HG02970 (cell line): ENCODE results near the gene GFRA1.

Experiments used
- ATAC-seq: cut with Tn5 transposase; IDR thresholded peaks from one replicate; pipeline ENCODE4 v1.9.1; 2021; ENCODE audit warnings: mild to moderate bottlenecking, moderate library complexity, moderate number of reproducible peaks; ENCODE audit not compliant: unreplicated experiment, low FRiP score

Gene GFRA1

DNA sequence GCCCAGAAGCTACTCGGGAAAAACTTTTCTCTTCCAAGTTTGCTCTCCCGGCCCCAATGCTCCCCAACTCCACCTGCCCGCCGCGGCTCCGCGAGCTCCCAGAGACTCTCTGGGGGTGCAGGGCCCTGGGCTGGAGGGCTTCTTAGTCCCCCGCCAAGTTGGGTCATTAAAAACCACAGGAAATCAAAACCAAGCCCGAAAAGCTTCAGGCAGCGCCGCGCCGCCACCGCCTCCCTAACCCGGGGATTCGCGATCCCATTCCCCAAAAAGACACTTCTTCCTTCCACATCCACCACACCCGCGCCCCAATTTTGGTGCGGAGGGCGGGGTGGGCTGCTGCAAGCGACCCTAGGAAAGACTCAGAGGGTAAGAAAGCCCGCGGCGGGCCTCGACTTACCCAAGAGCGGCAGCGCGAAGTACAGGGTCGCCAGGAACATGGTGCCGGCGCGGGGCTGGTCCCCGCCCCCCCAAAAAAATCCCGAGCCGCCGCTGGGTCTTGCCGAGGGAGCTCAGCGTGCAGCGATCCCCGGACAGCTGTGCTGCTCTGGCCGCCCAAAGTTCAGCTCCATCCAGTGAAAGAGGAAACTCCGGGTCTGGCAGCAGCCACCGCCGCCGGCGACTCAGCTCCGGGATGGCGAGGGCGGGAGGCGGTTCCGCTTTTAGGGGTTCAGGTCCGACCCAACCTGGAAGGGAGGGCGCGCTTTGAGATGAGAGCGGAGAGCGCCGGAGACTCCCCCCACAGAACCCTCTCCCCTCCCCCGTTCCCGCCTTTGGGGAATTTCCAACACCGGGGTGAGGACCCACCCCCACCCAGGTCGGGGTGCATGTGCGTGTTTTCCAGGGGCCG is 1.2 kb downstream of the GFRA1 start:
- ATAC-seq = no peak

GRCh38 chr10:116270771-116271592 is 2.0 kb downstream of the GFRA1 start:
- no peak for ATAC-seq

DNA sequence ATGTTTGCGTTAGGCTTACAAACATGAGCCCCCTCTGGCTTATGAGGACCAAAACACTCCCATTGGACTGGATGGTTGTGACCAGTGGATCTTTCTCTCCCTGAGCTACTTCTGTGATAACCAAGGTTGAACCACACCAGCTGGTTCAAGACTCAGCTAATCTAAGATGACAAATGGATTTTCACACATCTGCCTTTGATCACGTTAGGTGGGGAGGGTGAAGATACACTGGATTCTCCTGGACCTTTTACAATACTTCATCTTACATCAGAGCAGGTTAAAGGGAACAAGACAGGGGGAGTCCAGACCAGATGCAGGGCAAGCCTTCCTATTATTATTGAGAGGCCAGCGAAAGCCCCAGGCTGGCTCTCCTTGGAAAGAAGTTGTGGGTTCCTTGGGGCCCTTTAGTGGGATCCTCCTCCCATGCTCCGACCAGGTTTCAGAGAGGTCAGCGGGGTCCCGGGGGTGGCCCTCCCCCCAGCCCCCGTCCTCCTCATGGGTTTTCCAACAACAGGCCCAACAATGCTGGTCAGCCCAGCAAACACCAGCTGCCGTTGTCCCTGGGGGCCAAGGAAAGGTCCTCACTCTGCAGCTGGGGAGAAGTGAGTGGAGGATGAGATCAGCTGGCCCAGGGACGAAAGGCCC is 2.8 kb downstream of the GFRA1 start:
- ATAC-seq = no peak

GRCh38 chr10:116269619-116270018 is 3.4 kb downstream of the GFRA1 start:
- ATAC-seq = no peak

DNA sequence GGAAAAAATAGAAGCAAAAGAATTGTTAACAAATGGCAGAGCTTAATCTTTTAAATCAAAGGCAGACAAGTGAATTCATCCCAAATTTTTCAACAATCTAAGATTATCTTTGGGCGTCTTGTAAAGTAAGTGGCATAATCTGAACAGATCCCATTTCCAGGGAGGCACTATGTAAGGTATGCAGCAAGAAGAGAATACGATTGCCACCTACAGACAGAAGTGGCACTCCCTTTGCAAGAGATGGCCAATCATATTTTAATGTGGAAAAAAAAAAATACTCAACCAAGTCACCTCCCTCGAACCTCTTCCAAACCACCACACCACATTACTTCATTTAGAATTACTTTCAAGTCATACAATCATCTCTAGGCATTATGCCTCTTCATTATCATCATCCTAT is 4.0 kb downstream of the GFRA1 start:
- ATAC-seq = no peak

DNA sequence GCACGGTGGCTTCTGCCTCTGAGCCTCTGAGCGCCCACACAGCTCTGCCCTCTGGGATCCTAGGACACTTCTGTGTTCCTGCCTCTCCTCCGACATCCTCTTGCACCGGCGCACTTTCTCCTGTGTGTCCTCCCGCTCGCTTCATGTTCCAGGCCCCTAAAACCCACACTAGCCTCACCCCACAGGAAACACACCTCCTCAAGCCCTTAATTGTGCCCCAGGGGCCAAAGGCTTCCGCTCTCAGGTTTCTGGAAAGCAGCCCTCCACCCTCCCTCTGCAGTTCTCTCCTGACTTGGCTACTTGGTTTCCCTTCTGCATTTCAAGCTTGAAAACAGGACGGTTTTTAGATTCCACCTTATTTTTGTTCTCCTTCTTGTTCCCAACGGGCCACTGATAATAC is 7.3 kb downstream of the GFRA1 start:
- ATAC-seq = no peak

DNA sequence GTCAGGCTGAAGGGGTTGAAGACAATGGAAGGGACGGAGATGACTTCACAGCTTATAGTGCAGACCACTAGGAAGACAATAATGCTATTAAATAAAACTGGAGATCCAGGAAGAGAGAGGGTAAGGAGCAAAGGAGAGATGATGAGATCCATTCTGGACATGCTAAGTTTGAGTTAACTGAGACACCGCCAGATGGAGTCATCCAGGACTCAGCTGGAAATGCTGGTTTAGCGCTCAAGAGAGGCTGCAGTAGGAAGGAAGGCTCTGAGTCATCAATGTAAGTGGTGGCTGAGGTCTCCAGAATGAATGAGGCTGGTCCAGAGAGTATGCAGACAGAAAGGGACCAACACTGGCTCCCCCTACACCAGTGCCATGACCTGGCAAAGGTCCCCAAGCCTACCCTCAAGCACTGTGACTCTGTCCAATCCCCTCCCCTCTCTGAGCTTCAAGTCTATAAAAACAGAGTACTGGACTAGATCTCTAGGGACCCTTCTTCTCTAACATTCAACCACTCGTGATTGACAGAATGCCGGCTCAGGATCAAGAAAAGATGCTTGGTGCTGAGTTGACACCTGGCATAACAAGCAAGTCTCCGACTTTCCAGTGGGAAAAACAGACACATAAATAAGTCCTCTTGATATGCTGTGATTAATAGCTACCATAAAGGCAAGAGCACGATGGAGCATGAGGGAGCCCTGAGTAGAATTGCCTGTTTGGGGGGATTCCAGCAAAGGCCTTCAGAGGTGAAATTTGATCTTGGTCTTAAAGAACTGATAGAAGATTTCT is 8.9 kb downstream of the GFRA1 start:
- ATAC-seq = no peak

DNA sequence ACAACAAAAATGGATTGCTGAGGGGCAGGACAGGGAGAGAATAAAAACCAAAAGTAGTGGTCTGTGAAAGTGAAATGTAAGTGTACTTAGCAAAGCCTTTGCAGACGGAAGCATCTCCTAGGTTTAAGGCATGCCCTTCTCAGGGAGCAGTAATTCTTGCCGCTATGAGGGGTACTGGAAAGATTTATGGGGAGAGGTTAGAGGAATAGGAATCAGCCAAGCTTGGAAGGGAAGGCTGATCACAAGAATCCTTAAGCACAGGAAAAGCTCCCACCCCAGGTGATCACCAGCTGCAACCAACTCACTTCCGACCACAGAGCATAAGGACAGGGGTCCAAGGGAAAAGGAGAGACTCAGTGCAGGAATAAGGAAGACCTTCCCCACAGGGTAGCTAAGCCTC is 10.3 kb downstream of the GFRA1 start:
- ATAC-seq = no peak

DNA sequence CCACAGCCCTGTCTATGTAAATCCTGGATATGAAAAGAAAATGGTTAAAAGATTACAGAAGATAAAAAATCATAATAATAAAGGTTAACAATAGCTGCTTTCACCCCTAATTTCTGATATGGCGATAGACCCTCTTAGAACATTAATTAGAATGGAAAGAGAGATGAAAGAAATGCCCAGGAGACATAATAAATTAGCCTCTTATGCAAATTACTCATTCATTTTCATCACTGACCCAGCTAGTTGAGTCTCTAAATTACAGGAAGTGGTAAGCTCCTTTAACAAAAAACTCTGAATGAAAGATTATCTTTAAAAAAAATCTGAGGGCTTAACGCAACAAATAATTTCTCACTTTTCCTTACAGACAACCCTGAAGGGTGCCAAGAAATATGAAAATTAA is 12.4 kb downstream of the GFRA1 start:
- ATAC-seq = no peak

- ATAC-seq = no peak
These were observed 13.4 kb downstream of the GFRA1 start for GRCh38 chr10:116259638-116260037.

GRCh38 chr10:116257785-116258184 is 15.2 kb downstream of the GFRA1 start:
- ATAC-seq = no peak

DNA sequence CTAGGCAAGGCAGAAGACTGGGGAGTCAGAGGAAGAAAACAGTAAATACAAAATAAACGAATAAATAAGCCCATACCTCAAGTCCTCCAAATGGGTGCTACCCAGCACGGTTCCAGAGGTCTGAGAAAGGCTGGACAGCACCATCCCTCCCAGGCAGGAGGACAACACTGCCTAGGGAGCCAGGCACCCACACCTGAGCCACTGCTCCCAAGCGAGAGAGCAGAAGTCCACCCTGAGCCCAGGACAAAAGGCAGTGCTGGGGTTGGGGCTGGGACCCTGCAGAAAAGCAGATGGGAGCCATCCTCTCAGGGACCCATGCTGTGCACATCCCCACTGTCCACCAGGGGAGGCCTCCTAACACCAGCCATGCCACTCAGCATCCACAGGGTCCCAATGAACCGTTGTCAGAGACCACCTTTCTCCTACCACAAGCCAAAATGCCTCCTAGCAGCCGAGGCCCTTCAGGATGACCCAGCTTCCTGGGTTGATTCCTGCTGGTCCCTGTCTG is 16.2 kb downstream of the GFRA1 start:
- no peak for ATAC-seq

- no peak for ATAC-seq
These were observed 16.9 kb downstream of the GFRA1 start for GRCh38 chr10:116255886-116256751.

GRCh38 chr10:116254422-116255155 is 18.4 kb downstream of the GFRA1 start:
- ATAC-seq = no peak

- no peak for ATAC-seq
These were observed 19.3 kb downstream of the GFRA1 start for GRCh38 chr10:116253716-116254115.

DNA sequence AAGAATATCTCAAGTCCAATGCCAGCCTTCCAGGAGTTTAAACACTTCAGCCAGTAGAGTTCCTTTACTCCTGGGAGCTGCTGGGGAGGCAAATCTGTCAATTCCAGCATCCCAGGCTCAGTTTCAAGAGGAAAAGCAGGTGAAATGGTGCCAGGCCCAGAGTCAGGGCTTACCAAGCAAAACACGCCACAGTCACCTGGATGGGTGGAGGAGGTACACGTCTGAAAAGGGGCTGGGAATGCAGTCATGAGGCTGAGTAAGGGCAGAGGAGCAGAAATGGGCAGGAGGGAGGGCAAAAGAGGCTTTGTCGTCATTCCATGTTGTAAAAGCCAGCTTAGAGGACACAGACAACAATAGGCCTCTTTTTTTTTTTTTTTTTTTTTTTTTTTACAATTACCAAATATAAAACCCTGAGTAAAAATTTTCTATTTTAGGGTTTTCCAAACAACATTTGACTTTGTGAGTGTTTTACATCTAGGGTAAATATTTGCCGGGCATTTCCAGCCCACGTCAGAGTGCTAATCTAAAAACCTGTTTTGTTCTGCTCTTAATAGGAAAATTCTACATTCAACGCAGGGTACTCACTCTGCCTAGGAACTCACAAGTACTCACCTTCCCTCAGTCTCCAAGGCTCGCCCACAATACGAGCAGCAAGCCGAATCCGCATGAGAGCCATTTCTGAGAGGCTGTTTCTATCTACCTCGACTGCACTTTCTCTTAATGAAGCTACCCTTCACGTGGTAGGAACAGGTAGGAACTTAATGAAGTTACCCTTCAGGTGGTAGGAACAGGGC is 21.2 kb downstream of the GFRA1 start:
- no peak for ATAC-seq

DNA sequence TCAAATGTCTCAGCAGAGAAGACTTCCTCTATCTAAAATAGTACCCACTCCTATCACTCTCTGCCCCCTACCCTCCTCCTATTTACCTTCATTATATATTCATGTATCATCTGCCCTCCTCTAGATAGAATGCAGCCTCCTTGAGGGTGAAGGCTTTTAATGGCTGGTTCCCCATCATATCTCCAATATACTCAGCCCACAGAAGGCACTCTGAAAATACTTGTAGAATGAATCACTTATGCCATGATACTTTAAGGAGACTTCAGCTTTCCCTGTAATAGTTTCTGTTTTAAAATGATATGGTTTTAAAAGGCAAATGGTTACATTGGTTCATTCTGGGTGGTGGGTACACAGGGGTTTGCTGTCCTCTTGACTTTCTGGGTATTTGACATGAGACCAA is 25.3 kb downstream of the GFRA1 start:
- no peak for ATAC-seq

- ATAC-seq = no peak
These were observed 26.7 kb downstream of the GFRA1 start for GRCh38 chr10:116246263-116246662.
